ENCODE results near the gene ILDR2.
"Not testable (repeated sequence)": the region's sequence is repeated elsewhere in the genome, so short reads cannot be mapped to it uniquely, and the experiment has no call there.

Gene ILDR2

DNA sequence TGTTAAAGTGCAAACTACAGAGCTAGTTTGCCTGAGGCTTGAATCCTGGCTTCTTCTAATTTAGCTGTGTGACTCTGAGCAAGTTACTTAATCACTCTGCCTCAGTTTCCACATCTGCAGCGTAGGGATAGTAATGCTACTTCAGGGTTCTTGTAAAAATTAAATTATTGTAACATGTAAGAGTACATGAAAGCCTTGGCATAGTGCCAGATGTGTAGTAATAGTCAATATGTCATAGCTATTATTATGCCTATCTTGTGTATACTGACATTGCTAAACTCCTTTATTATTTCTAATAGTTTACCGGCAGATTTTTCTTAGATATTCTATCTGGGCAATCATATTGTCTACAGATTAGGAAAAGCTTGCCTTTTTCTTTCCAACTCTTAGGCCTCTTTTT lies 92.4 kb downstream of the ILDR2 start:
- no peak for DNase-seq

DNA sequence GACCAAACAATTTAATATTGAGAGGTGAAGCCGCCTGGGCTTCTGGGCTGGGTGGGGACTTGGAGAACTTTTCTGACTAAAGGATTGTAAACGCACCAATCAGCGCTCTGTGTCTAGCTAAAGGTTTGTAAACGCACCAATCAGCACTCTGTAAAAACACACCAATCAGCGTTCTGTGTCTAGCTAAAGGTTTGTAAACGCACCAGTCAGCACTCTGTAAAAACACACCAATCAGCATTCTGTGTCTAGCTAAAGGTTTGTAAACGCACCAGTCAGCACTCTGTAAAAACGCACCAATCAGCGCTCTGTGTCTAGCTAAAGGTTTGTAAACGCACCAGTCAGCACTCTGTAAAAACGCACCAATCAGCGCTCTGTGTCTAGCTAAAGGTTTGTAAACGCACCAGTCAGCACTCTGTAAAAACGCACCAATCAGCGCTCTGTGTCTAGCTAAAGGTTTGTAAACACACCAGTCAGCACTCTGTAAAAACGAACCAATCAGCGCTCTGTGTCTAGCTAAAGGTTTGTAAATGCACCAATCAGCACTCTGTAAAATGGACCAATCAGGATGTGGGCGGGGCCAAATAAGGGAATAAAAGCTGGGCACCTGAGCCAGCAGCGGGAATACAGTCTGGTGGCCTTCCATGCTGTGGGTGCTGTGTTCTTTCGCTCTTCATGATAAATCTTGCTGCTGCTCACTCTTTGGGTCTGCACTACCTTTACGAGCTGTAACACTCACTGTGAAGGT lies 97.0 kb downstream of the ILDR2 start:
- not testable (repeated sequence) for DNase-seq

DNA sequence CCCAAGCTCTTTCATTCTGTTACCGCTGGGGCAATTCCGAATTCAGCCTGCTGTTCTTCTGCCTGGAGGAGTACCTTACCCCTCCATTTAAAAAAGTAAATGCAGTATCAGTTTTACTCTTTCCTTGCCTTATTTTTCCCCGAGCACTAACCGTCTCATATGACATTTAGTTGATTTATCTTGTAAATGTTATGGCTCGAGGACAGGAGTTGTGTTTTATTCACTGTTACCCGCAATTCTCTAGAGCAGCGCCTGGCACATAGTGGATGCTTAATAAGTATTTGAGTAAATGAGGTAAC lies 98.9 kb downstream of the ILDR2 start:
- DNase-seq: no peak

DNA sequence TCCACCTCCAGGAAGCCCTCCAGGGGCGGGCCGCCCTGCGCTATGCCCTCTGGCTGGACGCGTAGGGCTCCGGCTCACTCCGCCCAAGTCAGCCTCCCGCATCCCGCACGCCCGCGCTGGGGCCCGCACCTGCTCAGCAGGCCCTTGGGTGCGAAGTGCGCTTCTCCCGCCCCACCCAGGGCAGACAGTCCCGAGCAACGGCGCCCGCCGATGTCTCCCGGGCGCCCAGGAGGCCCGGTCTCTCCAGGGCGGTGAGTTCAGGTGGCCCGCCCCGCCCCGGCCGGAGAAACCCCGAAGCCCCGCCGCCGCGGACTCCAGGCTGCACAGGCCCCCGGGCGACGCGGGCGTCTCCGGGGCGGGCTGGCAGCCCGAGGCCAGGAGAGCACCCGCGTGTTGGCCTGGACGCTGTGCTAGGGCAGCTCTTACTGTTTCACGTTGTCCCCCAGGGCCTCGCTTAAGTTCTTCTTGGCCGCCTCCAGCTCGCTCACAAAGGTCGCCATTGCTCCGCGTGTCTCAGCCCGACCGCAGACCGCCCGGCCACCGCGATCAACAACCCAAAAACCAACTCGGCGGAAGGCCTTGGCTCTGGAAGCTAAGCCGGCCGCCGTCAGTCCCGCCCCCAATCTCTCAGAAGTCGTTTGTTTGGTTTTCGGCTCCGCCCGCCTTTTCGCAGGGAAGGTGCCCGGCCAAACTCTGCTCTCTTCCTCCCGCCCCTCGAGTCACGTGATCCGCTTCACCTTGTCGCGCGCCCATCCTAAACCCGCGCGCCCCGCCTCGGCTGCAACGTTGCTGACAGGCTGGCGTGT lies 99.4 kb downstream of the ILDR2 start, which contains the start of gene TADA1:
TSS of gene TADA1 (minus strand) at position 531 of the 806 bp plus-strand sequence. CDS start at position 500, 31 bp downstream.
- DNase-seq: peak; percentile 99

DNA sequence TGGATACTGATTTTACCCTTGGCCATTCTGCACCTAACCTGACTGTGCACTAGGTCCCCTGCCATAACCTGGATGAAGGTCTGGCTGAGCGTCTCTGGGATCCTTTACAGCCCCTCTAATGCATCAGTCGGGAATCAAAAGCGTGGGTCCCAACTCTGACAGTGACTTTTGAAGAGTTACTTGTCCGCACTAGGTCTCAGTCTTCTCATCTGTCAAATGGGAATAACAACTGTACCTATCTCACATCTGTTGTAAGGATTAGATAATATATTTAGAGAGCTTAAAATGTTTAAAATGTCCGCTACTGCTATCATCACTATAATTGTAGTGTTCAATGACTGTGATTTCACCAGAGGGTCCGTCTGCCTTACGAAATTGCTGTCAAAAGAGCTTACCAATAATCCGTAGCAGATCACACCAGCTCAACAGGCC lies 100.0 kb downstream of the ILDR2 start:
- DNase-seq: no peak

DNA sequence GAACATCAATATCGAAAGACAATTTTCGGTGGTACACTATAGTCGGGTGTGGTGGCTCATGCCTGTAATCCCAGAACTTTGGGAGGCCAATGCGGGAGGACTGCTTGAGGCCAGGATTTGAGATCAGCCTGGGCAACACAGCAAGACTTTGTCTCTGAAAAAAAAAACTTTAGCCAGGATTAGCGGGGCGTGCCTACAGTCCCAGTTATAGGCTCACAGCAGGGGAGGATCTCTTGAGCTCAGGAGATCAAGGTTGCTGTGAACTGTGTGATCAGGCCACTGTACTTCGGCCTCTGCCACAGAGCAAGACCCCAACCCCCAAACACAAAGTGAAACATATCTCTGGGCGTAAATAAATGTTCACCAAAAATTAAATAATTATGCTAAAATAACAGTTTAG lies 100.9 kb downstream of the ILDR2 start:
- no peak for DNase-seq

DNA sequence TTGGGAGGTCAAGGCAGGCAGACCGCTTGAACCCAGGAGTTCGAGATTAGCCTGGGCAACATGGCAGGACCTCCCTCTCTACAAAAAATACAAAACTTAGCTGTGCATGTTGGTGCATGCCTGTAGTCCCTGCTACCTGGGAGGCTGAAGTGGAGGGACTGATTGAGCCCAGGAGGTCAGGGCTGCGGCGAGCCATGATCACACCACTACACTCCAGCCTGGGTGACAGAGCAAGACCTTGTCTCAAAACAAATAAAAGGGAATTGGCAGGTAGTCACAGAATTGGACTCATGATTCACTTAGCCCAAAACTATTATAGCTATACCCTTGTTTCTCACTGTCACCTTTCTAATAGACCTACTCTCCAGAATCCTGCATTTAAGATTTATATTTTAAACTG lies 104.8 kb downstream of the ILDR2 start:
- no peak for DNase-seq

DNA sequence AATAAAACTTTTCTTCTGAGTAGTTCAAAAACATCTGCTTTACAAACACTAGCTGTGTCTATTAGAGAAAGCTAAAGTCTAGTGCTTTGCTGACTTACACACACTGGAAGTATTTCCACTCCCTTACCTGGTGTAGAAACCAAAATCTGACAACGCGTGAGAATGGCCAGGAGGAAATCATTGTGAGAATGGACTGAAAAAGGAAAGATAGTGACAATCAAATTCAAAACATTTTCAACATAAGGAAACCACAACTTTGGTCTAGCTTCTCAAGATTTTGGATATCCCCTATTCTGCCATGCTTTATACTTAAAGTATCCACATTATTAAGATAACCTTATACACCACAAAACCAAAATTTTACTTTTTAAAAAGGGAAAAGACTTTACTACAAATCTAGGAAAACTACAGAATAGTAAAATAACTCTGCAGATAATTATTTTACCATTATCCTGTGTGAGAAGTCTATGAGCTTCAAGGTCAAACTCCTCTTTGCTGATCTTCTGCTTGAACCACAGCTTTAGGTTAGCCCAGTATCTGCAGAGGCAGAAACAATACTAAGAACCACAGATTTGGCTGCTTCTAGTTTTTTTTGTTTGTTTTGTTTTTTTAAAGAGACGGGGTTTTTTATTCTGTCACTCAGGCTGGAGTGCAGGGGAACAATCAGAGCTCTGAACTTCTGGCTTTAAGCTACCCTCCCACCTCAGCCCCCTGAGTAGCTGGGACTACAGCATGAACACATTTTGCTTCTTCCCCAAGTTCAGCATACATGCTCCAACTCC lies 105.8 kb downstream of the ILDR2 start:
- no peak for DNase-seq

DNA sequence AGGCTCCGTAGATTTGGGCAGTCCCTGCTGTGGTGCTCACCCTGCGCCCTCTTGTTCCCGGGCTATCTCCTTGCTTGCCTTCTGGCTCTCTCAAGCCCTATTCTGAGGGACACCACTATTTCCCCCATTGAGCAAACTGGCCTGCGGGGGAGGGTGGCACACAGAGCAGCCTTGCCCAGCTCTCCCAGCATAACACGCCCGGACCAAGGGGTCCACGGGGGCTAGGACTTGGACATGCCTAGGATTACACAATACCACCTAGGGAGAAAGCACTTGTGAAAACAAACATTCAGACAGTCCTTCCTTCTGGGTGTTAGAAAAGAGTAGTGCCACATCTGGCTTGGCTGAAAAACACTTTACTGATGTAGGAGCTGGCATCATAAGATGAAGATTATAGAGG lies 106.7 kb downstream of the ILDR2 start:
- no peak for DNase-seq

DNA sequence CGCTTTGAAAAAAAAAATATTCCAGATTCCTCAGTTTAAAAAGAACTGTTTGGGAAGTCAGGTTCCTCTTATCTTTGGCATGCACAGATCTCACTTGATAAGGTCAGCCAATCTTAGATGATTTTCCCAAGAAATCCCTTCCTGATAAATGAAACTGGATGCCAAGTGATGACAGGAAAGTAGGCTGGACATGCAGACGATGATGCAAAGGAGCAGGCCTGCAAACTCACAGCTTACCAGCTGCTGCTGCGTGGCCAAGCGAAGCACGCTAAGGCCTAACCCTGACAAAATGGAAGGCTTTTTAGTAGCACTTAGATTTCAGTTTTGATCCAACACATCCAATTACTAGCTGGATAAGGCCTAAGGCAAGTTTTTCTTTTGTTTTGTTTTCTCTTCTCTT lies 109.4 kb downstream of the ILDR2 start:
- DNase-seq: no peak

DNA sequence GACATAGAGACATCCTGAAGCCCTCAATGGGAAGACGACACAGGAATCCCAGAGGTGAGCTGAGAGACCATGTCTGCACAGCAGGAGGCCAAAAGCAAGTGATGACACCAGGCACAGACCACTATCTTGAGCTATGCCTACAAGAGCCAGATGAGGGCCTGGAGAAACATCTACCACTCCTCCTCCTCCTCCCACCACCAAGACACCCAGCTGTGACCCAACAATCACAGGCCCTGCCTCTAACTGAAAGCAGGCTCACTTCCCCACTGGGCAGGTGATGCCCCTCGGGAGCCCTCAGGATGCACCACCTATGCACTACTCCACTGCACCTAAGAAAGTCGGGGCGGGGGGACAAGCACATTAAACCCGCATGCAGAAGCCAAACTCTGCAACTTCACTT lies 115.7 kb downstream of the ILDR2 start:
- no peak for DNase-seq

DNA sequence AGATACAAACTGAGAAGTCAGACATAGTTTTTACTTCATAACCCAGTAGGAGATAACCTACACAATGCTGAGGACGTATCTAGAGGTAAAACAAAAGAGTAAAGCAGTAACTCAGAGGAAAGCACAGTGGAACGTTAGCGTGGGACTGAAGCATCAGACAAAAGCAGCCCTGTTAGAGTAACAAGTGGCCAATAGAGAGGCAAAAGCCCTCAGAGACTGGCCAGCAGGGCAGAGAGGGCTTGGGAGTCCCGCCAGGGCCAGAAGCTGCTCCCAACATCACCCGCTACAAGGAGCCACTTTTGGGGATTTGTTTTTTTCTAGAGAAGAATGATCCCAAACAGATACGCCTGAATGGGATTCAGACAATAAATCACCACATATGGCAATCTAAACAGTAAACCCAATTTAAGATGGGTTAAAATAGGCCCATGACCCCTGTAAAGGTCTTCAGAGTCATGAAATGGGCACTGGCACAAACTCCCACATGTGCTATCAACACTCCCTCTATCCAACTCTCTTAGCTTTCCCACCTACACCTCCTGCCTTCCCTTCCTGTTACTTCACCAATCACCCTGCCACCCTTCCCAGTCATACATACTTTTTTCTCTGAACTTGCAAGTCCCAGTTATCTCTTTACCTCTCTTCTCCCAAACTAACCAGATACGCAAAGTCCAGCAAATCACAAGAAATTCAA lies 116.5 kb downstream of the ILDR2 start:
- DNase-seq: no peak
